ENCODE results near the gene FXN. TPM values are rescaled to one million over a fixed set of nuclear protein-coding genes. Genes with fewer than 3 reads are reported as not detected.

The FXN gene
- polyA plus RNA-seq (2012; rRNA removed) = 14.1 and 15.7 TPM in 2 replicates
- polyA plus RNA-seq (2012; cell fraction: cytosol; rRNA removed) = 21.7 and 23.6 TPM in 2 replicates
- polyA plus RNA-seq (2012; cell fraction: nucleus; rRNA removed) = 5.3 and 8.4 TPM in 2 replicates

- Histone ChIP-seq H3K27ac (ENCODE audit: low read depth in 2 of 2, low read length in 1 of 2) (peak within 1 kb of the TSS; percentile 24 to 74; a peak in 2 of 4 replicates), H3K27me3 (ENCODE audit: insufficient read depth) (no peaks in the 10 kb centered on the region), H3K36me3 (replicated peaks in 1 of 2; ENCODE audit: control insufficient read depth in 1 of 2, insufficient read depth in 2 of 2, low read length in 1 of 2) (no peaks in the 10 kb centered on the region), H4K20me1 (ENCODE audit: insufficient read depth) (no peaks in the 10 kb centered on the region), H3K4me3 (ENCODE audit: low read depth in 2 of 2, low read length in 1 of 2) (peak within 1 kb of the TSS; percentile 67 to 82), H3K9me3 (no peaks in the 10 kb centered on the region), H3F3A (replicated peaks; ENCODE audit: insufficient read depth) (peaks cover 3% of the 10 kb centered on the region), H3K4me2 (peak within 1 kb of the TSS; percentile 76), H3K9me2 (no peaks in the 10 kb centered on the region), H3K79me2 (ENCODE audit: insufficient read depth) (peaks cover 16% of the 10 kb centered on the region; the same call in 1 of the 2 replicates), H2AFZ (ENCODE audit: low read depth) (peak within 1 kb of the TSS; percentile 71; the same call in 1 of the 2 replicates), H3K9ac (peak within 1 kb of the TSS; percentile 59), H3K4me1 (ENCODE audit: control insufficient read depth in 1 of 2, insufficient read depth in 2 of 2, low read depth in 1 of 2, low read length in 1 of 2) (peaks cover 0 to 7% of the 10 kb centered on the region in 2 experiments; a peak in 1 of 4 replicates)
- ChIA-PET POLR2A (interaction anchor here (1.1 kb wide), 1 partner anchor 158 kb away, joined by 4 read pairs; no protein-coding TSS in a partner anchor), CTCF (interaction anchor here (0.6 to 6.3 kb wide), 29 partner anchors 9 to 1159 kb away, joined by 3 to 67 read pairs (median 4); partner anchors contain the start of gene TJP2)
- under 1% methylated on average over 31 of the region's 75 CpGs for WGBS (ENCODE audit: low lambda C conversion rate)
- DNase-seq = peak; percentile 94
- TF ChIP-seq NRF1 (IDR thresholded peaks at IDR 0.05; ENCODE audit: low read depth, low read length) = peak; percentile 84
- peak; percentile 62; the same call in 1 of the 2 replicates for TF ChIP-seq MAX (IDR thresholded peaks at IDR 0.05; ENCODE audit: low read depth)
- no peak for TF ChIP-seq JUND (IDR thresholded peaks at IDR 0.05)
- TF ChIP-seq ZBTB33 (IDR thresholded peaks at IDR 0.05; ENCODE audit: borderline replicate concordance, low read depth) = no peak
- peak; percentile 13; the same call in 1 of the 2 replicates for TF ChIP-seq POLR2AphosphoS5 (IDR thresholded peaks at IDR 0.05; ENCODE audit: low read depth, low read length)
- no peak for TF ChIP-seq EP300 (IDR thresholded peaks at IDR 0.05; ENCODE audit: borderline replicate concordance in 1 of 2, low read depth in 1 of 2, low read length in 1 of 2)
- peak; percentile 81 for TF ChIP-seq MXI1 (IDR thresholded peaks at IDR 0.05; ENCODE audit: low read depth, low read length)
- TF ChIP-seq YY1 (IDR thresholded peaks at IDR 0.05; ENCODE audit: low read depth) = 0 out of 2 replicates have a peak, but pooled peaks have one; percentile 50
- no peak for TF ChIP-seq RFX5 (IDR thresholded peaks at IDR 0.05; ENCODE audit: low read length)
- 0 out of 2 replicates have a peak, but pooled peaks have one; percentile 3 for TF ChIP-seq NFIC (IDR thresholded peaks at IDR 0.05; ENCODE audit: borderline replicate concordance)
- peak; percentile 43; the same call in 1 of the 2 replicates for TF ChIP-seq SIN3A (IDR thresholded peaks at IDR 0.05; ENCODE audit: borderline replicate concordance, low read depth, low read length)
- peak; percentile 57; the same call in 1 of the 2 replicates for TF ChIP-seq TAF1 (IDR thresholded peaks at IDR 0.05; ENCODE audit: borderline replicate concordance, low read depth, low read length)
- TF ChIP-seq REST (IDR thresholded peaks at IDR 0.05; ENCODE audit: low read depth, low read length) = 0 out of 2 replicates have a peak, but pooled peaks have one; percentile 26
- peak; percentile 96 for TF ChIP-seq CTCF (IDR thresholded peaks at IDR 0.05)
- peak; percentile 67 for TF ChIP-seq RAD21 (IDR thresholded peaks at IDR 0.05; ENCODE audit: low read length)
- TF ChIP-seq MEF2A (IDR thresholded peaks at IDR 0.05; ENCODE audit: borderline replicate concordance, low read depth) = no peak
- no peak for TF ChIP-seq FOXJ3 (CRISPR knock-in tag; IDR thresholded peaks at IDR 0.05)
- TF ChIP-seq RCOR1 (IDR thresholded peaks at IDR 0.05; ENCODE audit: low read length) = peak; percentile 96
- peak; percentile 73 for TF ChIP-seq SMC3 (IDR thresholded peaks at IDR 0.05; ENCODE audit: low read depth, low read length)
- no peak for TF ChIP-seq USF2 (IDR thresholded peaks at IDR 0.05; ENCODE audit: borderline replicate concordance, low read depth, low read length)
Observed at GRCh38 chr9:69035438-69036308, at the start of gene FXN. FXN (plus strand) TSS chr9:69035752; CDS start chr9:69035783, 31 bp downstream.
